Choroid plexus epithelial cell (primary cell): ENCODE measurements around the gene TNIP1.

Experiments
- DNase-seq: peaks from one replicate; pipeline ENCODE4 v3.0.0-alpha.2; 2010; ENCODE audit warnings: low read depth
- H3K4me3 ChIP-seq: 2 replicates; pipeline ENCODE4 v1.5.1; 2011; ENCODE audit warnings: low read depth, mild to moderate bottlenecking, control low read depth, low read length, moderate library complexity
- CTCF ChIP-seq: conservative IDR thresholded peaks from 2 replicates; pipeline ENCODE4 v1.5.1; 2011; ENCODE audit warnings: low read depth, mild to moderate bottlenecking, control low read depth, inconsistent platforms, low read length, moderate library complexity

TNIP1 gene

GRCh38 chr5:151080613-151081430 is at the start of gene TNIP1:
TNIP1 (minus strand) TSS chr5:151081034; CDS start chr5:151065095, 15,939 bp downstream.
- H3K4me3 ChIP-seq: peak within 1 kb of the TSS; percentile 92
- peak; percentile 90 for DNase-seq
- no peak for TF ChIP-seq CTCF

GRCh38 chr5:151130235-151130921 is 49.5 kb upstream of the TNIP1 start:
- DNase-seq: no peak
- TF ChIP-seq CTCF: no peak

GRCh38 chr5:151128817-151129216 is 48.0 kb upstream of the TNIP1 start:
- no peak overlapping the region for H3K4me3 ChIP-seq
- no peak for TF ChIP-seq CTCF
- DNase-seq: no peak

More at GRCh38 chr5:151130235-151130921, 49.5 kb upstream of the TNIP1 start:
- no peak overlapping the region for H3K4me3 ChIP-seq

DNA sequence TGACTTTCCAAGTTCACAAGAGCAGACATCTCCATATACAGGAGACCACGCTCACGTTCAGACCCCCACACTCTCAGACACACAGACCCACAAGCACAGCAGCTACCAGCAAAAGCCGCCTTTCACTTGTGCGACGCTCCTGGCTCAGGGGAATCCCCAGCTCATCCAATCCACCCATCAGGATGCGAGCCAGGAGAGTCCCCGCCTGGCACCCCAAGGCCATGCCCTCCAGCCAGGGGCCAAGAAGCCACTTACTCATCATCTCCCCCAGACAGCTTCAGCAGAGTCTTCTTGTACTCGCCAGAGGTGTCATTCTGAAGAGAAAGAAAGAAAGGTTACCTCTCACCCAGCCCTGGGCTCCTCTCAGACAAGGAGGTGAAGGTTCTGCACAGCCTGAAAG is 47.1 kb upstream of the TNIP1 start:
- H3K4me3 ChIP-seq: no peak overlapping the region
- DNase-seq: no peak
- no peak for TF ChIP-seq CTCF

- peak; percentile 85 for TF ChIP-seq CTCF
- peak; percentile 74 for DNase-seq
- no peak overlapping the region for H3K4me3 ChIP-seq
Observed at GRCh38 chr5:151126199-151126645, 45.4 kb upstream of the TNIP1 start.

DNA sequence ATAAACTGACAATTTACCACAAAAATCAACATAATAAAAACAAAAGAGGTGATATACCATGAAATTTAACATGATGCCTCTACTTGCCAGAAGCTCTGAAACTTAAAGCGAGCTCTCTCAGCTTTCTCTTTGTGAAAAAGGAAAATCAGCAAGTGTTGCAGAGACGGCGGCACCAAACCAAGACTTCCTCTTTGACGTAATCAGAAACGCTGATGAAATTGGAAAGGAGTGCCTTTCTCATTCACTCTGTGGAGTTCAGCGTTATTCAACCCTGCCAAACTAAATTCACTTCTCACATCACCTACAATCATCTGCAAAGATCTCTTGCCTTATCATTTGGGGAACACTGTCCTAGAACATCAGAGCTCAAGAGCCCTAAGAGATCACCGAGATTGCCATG is 44.6 kb upstream of the TNIP1 start:
- DNase-seq: no peak
- no peak overlapping the region for H3K4me3 ChIP-seq

More for the DNA sequence above, 44.6 kb upstream of the TNIP1 start:
- TF ChIP-seq CTCF: no peak
